Measurements from ENCODE around the gene ALDH18A1.

Gene ALDH18A1

DNA sequence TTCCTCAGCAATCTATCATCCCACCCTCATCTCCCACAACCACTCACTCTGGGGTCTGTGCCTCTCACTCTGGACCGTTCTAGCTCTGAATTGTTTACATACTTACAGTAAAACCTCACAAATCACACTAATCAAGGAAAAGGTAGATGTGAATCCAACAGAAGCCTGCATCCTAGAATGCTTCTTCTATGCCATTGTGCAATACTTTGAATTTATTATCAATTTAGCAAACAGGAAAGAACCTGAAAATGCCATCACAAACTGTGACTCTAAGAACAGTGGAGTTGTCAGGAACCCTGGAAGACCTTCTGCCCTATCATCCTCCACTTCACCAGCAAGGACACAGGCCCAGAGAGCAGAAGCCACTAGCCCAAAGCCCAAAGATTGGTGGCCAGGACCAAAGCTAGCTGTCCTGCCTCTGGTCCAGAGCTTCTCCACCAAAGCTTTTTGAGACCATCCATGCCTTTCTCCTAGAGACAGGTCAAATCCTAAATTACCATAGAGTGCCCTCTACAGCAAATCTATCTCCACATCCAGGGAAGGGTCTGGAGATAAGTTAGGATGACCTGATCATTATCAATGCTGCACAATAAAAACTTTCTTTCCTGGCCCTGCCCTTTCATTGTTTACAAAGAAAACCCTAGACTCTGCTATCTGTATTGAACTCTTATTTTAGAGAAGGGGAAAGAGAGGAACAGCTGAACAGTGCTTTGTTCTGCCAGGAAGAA, 97.8 kb downstream of the ALDH18A1 start:
- no peak for DNase-seq (ENCODE audit: low read depth in 2 of 2)

GRCh38 chr10:95556994-95557767, 99.3 kb downstream of the ALDH18A1 start:
- no peak for DNase-seq (ENCODE audit: low read depth in 2 of 2)
